BLaER1 (cell line): ENCODE measurements around the gene IRF3.

Experiments used
- H3K27ac ChIP-seq: shearing (Covaris generic); formaldehyde crosslinking; 2 replicates; pipeline ENCODE4 v1.8.1; 2022
- H3K27me3 ChIP-seq: shearing (Covaris generic); formaldehyde crosslinking; 2 replicates; pipeline ENCODE4 v1.8.1; 2022
- H3K36me3 ChIP-seq: shearing (Covaris generic); formaldehyde crosslinking; 2 replicates; pipeline ENCODE4 v1.8.1; 2022
- H3K4me1 ChIP-seq: shearing (Covaris generic); formaldehyde crosslinking; 2 replicates; pipeline ENCODE4 v1.8.1; 2022
- H3K4me2 ChIP-seq: shearing (Covaris generic); formaldehyde crosslinking; 2 replicates; pipeline ENCODE4 v1.8.1; 2022
- H3K4me3 ChIP-seq: shearing (Covaris generic); formaldehyde crosslinking; 2 replicates; pipeline ENCODE4 v1.8.1; 2022
- H3K9ac ChIP-seq: shearing (Covaris generic); formaldehyde crosslinking; 2 replicates; pipeline ENCODE4 v1.8.1; 2022
- H3K9me3 ChIP-seq: shearing (Covaris generic); formaldehyde crosslinking; 2 replicates; pipeline ENCODE4 v1.8.1; 2022
- H4K20me1 ChIP-seq: shearing (Covaris generic); formaldehyde crosslinking; 2 replicates; pipeline ENCODE4 v1.8.1; 2022
- Cebpa-rat ChIP-seq: shearing (Covaris generic); IDR thresholded peaks from 2 replicates; pipeline ENCODE4 v1.8.1; 2022

IRF3 gene

GRCh38 chr19:49696865-49697264, 31.2 kb upstream of the IRF3 start:
- Histone ChIP-seq H3K4me2 (no peak overlapping the region), H3K9me3 (no peaks in the 10 kb centered on the region), H3K4me3 (no peak overlapping the region), H4K20me1 (no peaks in the 10 kb centered on the region), H3K9ac (no peak overlapping the region), H3K4me1 (no peaks in the 10 kb centered on the region), H3K27ac (no peak overlapping the region), H3K36me3 (no peaks in the 10 kb centered on the region), H3K27me3 (no peaks in the 10 kb centered on the region)
- TF ChIP-seq Cebpa-rat, result no peak

- H3K27ac ChIP-seq, result no peak overlapping the region
- no peak overlapping the region for H3K4me2 ChIP-seq
- no peaks in the 10 kb centered on the region for H3K9me3 ChIP-seq
- no peaks in the 10 kb centered on the region for H3K36me3 ChIP-seq
- H3K4me3 ChIP-seq, result no peak overlapping the region
- no peak overlapping the region for H3K9ac ChIP-seq
- TF ChIP-seq Cebpa-rat, result no peak
- no peaks in the 10 kb centered on the region for H4K20me1 ChIP-seq
- H3K27me3 ChIP-seq, result peaks cover 7% of the 10 kb centered on the region
- H3K4me1 ChIP-seq, result peaks cover 3% of the 10 kb centered on the region
Measured at GRCh38 chr19:49696115-49696514, 30.5 kb upstream of the IRF3 start.

- Histone ChIP-seq H4K20me1 (peaks cover 34% of the 10 kb centered on the region), H3K4me3 (no peak overlapping the region), H3K27ac (no peak overlapping the region), H3K27me3 (peaks cover 28% of the 10 kb centered on the region), H3K4me2 (no peak overlapping the region), H3K36me3 (peaks cover 30% of the 10 kb centered on the region), H3K4me1 (peaks cover 36% of the 10 kb centered on the region), H3K9me3 (no peaks in the 10 kb centered on the region), H3K9ac (no peak overlapping the region)
- TF ChIP-seq Cebpa-rat, result no peak
Measured at GRCh38 chr19:49692147-49692506, 26.5 kb upstream of the IRF3 start.

- H3K27me3 ChIP-seq, result peaks cover 28% of the 10 kb centered on the region
- H3K4me2 ChIP-seq, result peak overlapping the region; percentile 73
- no peak overlapping the region for H3K27ac ChIP-seq
- peaks cover 34% of the 10 kb centered on the region for H3K36me3 ChIP-seq
- TF ChIP-seq Cebpa-rat, result no peak
- H3K9me3 ChIP-seq, result no peaks in the 10 kb centered on the region
- H4K20me1 ChIP-seq, result peaks cover 39% of the 10 kb centered on the region
- peaks cover 41% of the 10 kb centered on the region for H3K4me1 ChIP-seq
- peak overlapping the region; percentile 60 for H3K4me3 ChIP-seq
- no peak overlapping the region for H3K9ac ChIP-seq
Measured at GRCh38 chr19:49691243-49692146, 25.8 kb upstream of the IRF3 start.

- H3K27ac ChIP-seq, result no peak within 1 kb of the TSS
- peaks cover 28% of the 10 kb centered on the region for H3K27me3 ChIP-seq
- peak within 1 kb of the TSS; percentile 60 for H3K4me3 ChIP-seq
- peaks cover 41% of the 10 kb centered on the region for H3K36me3 ChIP-seq
- H3K9ac ChIP-seq, result no peak within 1 kb of the TSS
- H4K20me1 ChIP-seq, result peaks cover 45% of the 10 kb centered on the region
- H3K4me2 ChIP-seq, result peak within 1 kb of the TSS; percentile 73
- TF ChIP-seq Cebpa-rat, result no peak
- peaks cover 41% of the 10 kb centered on the region for H3K4me1 ChIP-seq
- H3K9me3 ChIP-seq, result no peaks in the 10 kb centered on the region
Measured at GRCh38 chr19:49690656-49691242, 25.1 kb upstream of the IRF3 start, which contains the start of gene CPT1C. Gene CPT1C, plus strand, starts transcription at chr19:49691116. Its CDS starts 1,137 bp downstream, at chr19:49692253.

GRCh38 chr19:49690079-49690655, 24.5 kb upstream of the IRF3 start:
- Histone ChIP-seq H3K9me3 (no peaks in the 10 kb centered on the region), H3K4me2 (peak overlapping the region; percentile 73), H3K27me3 (peaks cover 28% of the 10 kb centered on the region), H3K4me1 (peaks cover 41% of the 10 kb centered on the region), H3K4me3 (peak overlapping the region; percentile 60; the same call in 1 of the 2 replicates), H3K27ac (no peak overlapping the region), H3K9ac (no peak overlapping the region), H3K36me3 (peaks cover 47% of the 10 kb centered on the region), H4K20me1 (peaks cover 51% of the 10 kb centered on the region)
- no peak for TF ChIP-seq Cebpa-rat

GRCh38 chr19:49689133-49690078, 23.7 kb upstream of the IRF3 start, which contains the start of gene ADM5:
Gene ADM5, plus strand, starts transcription at chr19:49689594. Its CDS starts 244 bp downstream, at chr19:49689838.
- H3K9ac ChIP-seq, result no peak within 1 kb of the TSS
- peak within 1 kb of the TSS; percentile 73 for H3K4me2 ChIP-seq
- H3K36me3 ChIP-seq, result peaks cover 54% of the 10 kb centered on the region

GRCh38 chr19:49688531-49689132, 23.0 kb upstream of the IRF3 start:
- H3K4me3 ChIP-seq, result no peak overlapping the region
- peak overlapping the region; percentile 19; the same call in 1 of the 2 replicates for H3K27ac ChIP-seq
- H3K4me1 ChIP-seq, result peaks cover 41% of the 10 kb centered on the region
- peaks cover 66% of the 10 kb centered on the region for H4K20me1 ChIP-seq
- peaks cover 62% of the 10 kb centered on the region for H3K36me3 ChIP-seq
- no peak for TF ChIP-seq Cebpa-rat
- H3K9ac ChIP-seq, result no peak overlapping the region
- H3K4me2 ChIP-seq, result peak overlapping the region; percentile 71
- no peaks in the 10 kb centered on the region for H3K9me3 ChIP-seq
- H3K27me3 ChIP-seq, result peaks cover 28% of the 10 kb centered on the region

More at GRCh38 chr19:49689133-49690078, 23.7 kb upstream of the IRF3 start, which contains the start of gene ADM5:
- peak within 1 kb of the TSS; percentile 60; the same call in 1 of the 2 replicates for H3K4me3 ChIP-seq
- H3K9me3 ChIP-seq, result no peaks in the 10 kb centered on the region
- peaks cover 28% of the 10 kb centered on the region for H3K27me3 ChIP-seq
- H3K4me1 ChIP-seq, result peaks cover 41% of the 10 kb centered on the region
- peaks cover 58% of the 10 kb centered on the region for H4K20me1 ChIP-seq
- peak within 1 kb of the TSS; percentile 19; the same call in 1 of the 2 replicates for H3K27ac ChIP-seq
- TF ChIP-seq Cebpa-rat, result no peak
